SIG-M5 (cell line): Measurements from ENCODE around the gene PDXDC1.
"Not testable (repeated sequence)": the region's sequence is repeated elsewhere in the genome, so short reads cannot be mapped to it uniquely, and the experiment has no call there.

Source experiments
- DNase-seq: peaks from one replicate; lab custom pipeline; 2025; lab: John Stamatoyannopoulos, UW

PDXDC1 gene

GRCh38 chr16:15071916-15072769, 97.3 kb downstream of the PDXDC1 start:
- DNase-seq, result not testable (repeated sequence)

GRCh38 chr16:15073101-15073500, 98.3 kb downstream of the PDXDC1 start:
- DNase-seq, result no peak

GRCh38 chr16:15076161-15076560, 101.3 kb downstream of the PDXDC1 start:
- DNase-seq, result not testable (repeated sequence)

- DNase-seq, result not testable (repeated sequence)
These were observed 106.1 kb downstream of the PDXDC1 start for GRCh38 chr16:15080883-15081282.

- not testable (repeated sequence) for DNase-seq
These were observed 108.0 kb downstream of the PDXDC1 start for GRCh38 chr16:15082788-15083187.

GRCh38 chr16:15090663-15091269, 115.9 kb downstream of the PDXDC1 start:
- DNase-seq, result not testable (repeated sequence)

- not testable (repeated sequence) for DNase-seq
These were observed 118.7 kb downstream of the PDXDC1 start for GRCh38 chr16:15093571-15093954.

GRCh38 chr16:15093955-15094827, 119.4 kb downstream of the PDXDC1 start, which contains the start of gene RRN3:
TSS of gene RRN3 (minus strand) at chr16:15094272. CDS start at chr16:15094233, 39 bp downstream.
- DNase-seq, result peak; percentile 20

GRCh38 chr16:15096583-15096972, 121.8 kb downstream of the PDXDC1 start:
- not testable (repeated sequence) for DNase-seq

GRCh38 chr16:15099366-15099909, 124.6 kb downstream of the PDXDC1 start:
- not testable (repeated sequence) for DNase-seq

- DNase-seq, result not testable (repeated sequence)
These were observed 125.7 kb downstream of the PDXDC1 start for GRCh38 chr16:15100372-15100987.

GRCh38 chr16:15127641-15128425, 153.0 kb downstream of the PDXDC1 start:
- DNase-seq, result not testable (repeated sequence)

- DNase-seq, result not testable (repeated sequence)
These were observed 155.6 kb downstream of the PDXDC1 start for GRCh38 chr16:15130256-15130932.

- DNase-seq, result not testable (repeated sequence)
These were observed 156.3 kb downstream of the PDXDC1 start for GRCh38 chr16:15130943-15131700.

- DNase-seq, result not testable (repeated sequence)
These were observed 158.0 kb downstream of the PDXDC1 start for GRCh38 chr16:15132719-15133428.

GRCh38 chr16:15133554-15133953, 158.7 kb downstream of the PDXDC1 start:
- not testable (repeated sequence) for DNase-seq

GRCh38 chr16:15134752-15135482, 160.1 kb downstream of the PDXDC1 start:
- not testable (repeated sequence) for DNase-seq
